ENCODE results near the gene PCDHGB7. TPM values are rescaled to one million over a fixed set of nuclear protein-coding genes. Genes with fewer than 3 reads are reported as not detected.

Gene PCDHGB7
- total RNA-seq, 1 experiment from 2014 or later: 0.54 TPM

DNA sequence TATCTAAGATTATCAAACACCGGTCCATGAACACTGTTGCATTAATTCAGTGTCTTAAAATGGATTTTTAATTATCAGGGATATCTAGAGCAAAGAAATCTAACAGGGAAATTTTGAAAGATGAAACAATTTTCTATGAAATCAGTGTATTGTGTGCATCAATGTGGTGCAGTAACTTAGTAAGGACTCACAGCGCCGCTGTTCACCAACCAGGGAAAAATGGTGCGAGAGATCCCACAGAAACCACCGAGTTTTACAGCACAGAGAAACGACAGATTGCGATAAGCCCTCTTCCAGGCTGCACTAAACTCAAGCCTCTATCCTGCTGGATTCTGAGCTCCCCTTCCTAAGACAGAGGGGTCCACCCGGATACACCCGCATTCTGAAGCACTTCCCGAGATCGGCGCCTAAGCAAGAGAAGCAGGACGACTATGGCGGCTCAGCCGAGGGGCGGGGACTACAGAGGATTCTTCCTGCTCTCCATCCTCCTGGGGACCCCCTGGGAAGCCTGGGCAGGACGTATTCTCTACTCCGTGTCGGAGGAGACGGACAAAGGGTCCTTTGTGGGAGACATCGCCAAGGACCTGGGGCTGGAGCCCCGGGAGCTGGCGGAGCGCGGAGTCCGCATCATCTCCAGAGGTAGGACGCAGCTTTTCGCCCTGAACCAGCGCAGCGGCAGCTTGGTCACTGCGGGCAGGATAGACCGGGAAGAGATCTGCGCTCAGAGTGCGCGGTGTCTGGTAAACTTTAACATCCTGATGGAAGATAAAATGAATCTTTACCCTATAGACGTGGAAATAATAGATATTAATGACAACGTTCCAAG is 34.8 kb upstream of the PCDHGB7 start, which contains the start of gene PCDHGA7:
Gene PCDHGA7, plus strand, starts transcription at position 274 of the 826 bp plus-strand sequence. Its CDS starts 158 bp downstream, at position 432.
- ChIA-PET CTCF (no interaction called here), RAD21 (ENCODE audit: low non-redundant PET in 1 of 2, low total read pairs in 2 of 2, uncharacterized antibody in 2 of 2, unreplicated experiment in 2 of 2) (no interaction called here), POLR2A (no interaction called here)
- no peak within 1 kb of the TSS for H3K9ac ChIP-seq (ENCODE audit: low read length)
- H3K27ac ChIP-seq (ENCODE audit: low read depth, low read length): no peak within 1 kb of the TSS
- ATAC-seq (no peak), DNase-seq (ENCODE audit: low read depth, low spot score) (no peak)
- no peaks in the 10 kb centered on the region; a peak in 2 of 4 replicates for H3K9me3 ChIP-seq (ENCODE audit: control insufficient read depth in 1 of 2, insufficient read depth in 1 of 2, low read depth in 1 of 2, low read length in 2 of 2)
- intact Hi-C loops (cut with micrococcal nuclease): no loop called here
- H3K4me1 ChIP-seq (ENCODE audit: control insufficient read depth in 1 of 2, insufficient read depth in 2 of 2, low read length in 2 of 2): no peaks in the 10 kb centered on the region
- no peak within 1 kb of the TSS for H3K4me3 ChIP-seq (replicated peaks in 1 of 2; ENCODE audit: low read depth in 1 of 2, low read length in 2 of 2)
- TF ChIP-seq TCF7L2 (IDR thresholded peaks at IDR 0.05; ENCODE audit: borderline replicate concordance, extremely low read depth, insufficient read depth, insufficient read length) (no peak), ELF1 (IDR thresholded peaks at IDR 0.05; ENCODE audit: borderline replicate concordance, low read depth) (no peak), CEBPB (IDR thresholded peaks at IDR 0.05; ENCODE audit: low read depth) (no peak)
- no peaks in the 10 kb centered on the region for H3K9me2 ChIP-seq (ENCODE audit: insufficient read depth)
- no peaks in the 10 kb centered on the region for H3K79me2 ChIP-seq (ENCODE audit: insufficient read depth, low read length)
- BruUV-seq (replicated peaks): no TSS peak
- no peaks in the 10 kb centered on the region for H3K27me3 ChIP-seq (ENCODE audit: insufficient read depth, low read length)
- H3K4me2 ChIP-seq (ENCODE audit: low read length): no peak within 1 kb of the TSS
- no peaks in the 10 kb centered on the region for H3K36me3 ChIP-seq (ENCODE audit: control insufficient read depth in 1 of 2, insufficient read depth in 2 of 2, low read length in 2 of 2)
- H4K20me1 ChIP-seq (ENCODE audit: insufficient read depth): no peaks in the 10 kb centered on the region
- H2AFZ ChIP-seq (ENCODE audit: low read depth, low read length, poor library complexity, severe bottlenecking): no peak within 1 kb of the TSS

GRCh38 chr5:141383345-141383744 is 34.1 kb upstream of the PCDHGB7 start:
- Histone ChIP-seq H4K20me1 (ENCODE audit: insufficient read depth) (no peaks in the 10 kb centered on the region), H3K9ac (ENCODE audit: low read length) (no peak overlapping the region), H3K4me3 (replicated peaks in 1 of 2; ENCODE audit: low read depth in 1 of 2, low read length in 2 of 2) (no peak overlapping the region), H3K79me2 (ENCODE audit: insufficient read depth, low read length) (no peaks in the 10 kb centered on the region), H2AFZ (ENCODE audit: low read depth, low read length, poor library complexity, severe bottlenecking) (no peak overlapping the region), H3K9me2 (ENCODE audit: insufficient read depth) (no peaks in the 10 kb centered on the region), H3K4me1 (ENCODE audit: control insufficient read depth in 1 of 2, insufficient read depth in 2 of 2, low read length in 2 of 2) (no peaks in the 10 kb centered on the region), H3K27ac (ENCODE audit: low read depth, low read length) (no peak overlapping the region), H3K36me3 (ENCODE audit: control insufficient read depth in 1 of 2, insufficient read depth in 2 of 2, low read length in 2 of 2) (no peaks in the 10 kb centered on the region), H3K4me2 (ENCODE audit: low read length) (no peak overlapping the region), H3K9me3 (ENCODE audit: control insufficient read depth in 1 of 2, insufficient read depth in 1 of 2, low read depth in 1 of 2, low read length in 2 of 2) (no peaks in the 10 kb centered on the region; a peak in 2 of 4 replicates), H3K27me3 (ENCODE audit: insufficient read depth, low read length) (no peaks in the 10 kb centered on the region)
- no peak for TF ChIP-seq POLR2A (IDR thresholded peaks at IDR 0.05; ENCODE audit: borderline replicate concordance, extremely low read depth, insufficient read depth, insufficient read length)
- TF ChIP-seq SIN3A (IDR thresholded peaks at IDR 0.05; ENCODE audit: low read depth): no peak
- CTCF ChIA-PET: no interaction called here
- POLR2A ChIA-PET: no interaction called here
- DNase-seq (ENCODE audit: low read depth, low spot score) (no peak), ATAC-seq (no peak)
- RAD21 ChIA-PET (ENCODE audit: low non-redundant PET in 1 of 2, low total read pairs in 2 of 2, uncharacterized antibody in 2 of 2, unreplicated experiment in 2 of 2): no interaction called here
- intact Hi-C loops (cut with micrococcal nuclease): no loop called here
- BruUV-seq (replicated peaks): no TSS peak
